ENCODE results near the gene CDC14B. TPM values are rescaled to one million over a fixed set of nuclear protein-coding genes. Genes with fewer than 3 reads are reported as not detected.
A peak's percentile ranks its signal among the peaks of the same experiment; 100 is the strongest.

The CDC14B gene
- total and polyA plus RNA-seq, 2 donors (not counting 1 experiment from before 2014, with no cell fraction given), result 2.8 to 8.5 TPM

GRCh38 chr9:96567203-96567700, 52.4 kb downstream of the CDC14B start:
- peak overlapping the region; percentile 96 for H3K9ac ChIP-seq (ENCODE audit: low read length)
- H3K36me3 ChIP-seq (replicated peaks in 1 of 2; ENCODE audit: control extremely low read depth in 1 of 2, control insufficient read depth in 1 of 2, extremely low read depth in 1 of 2, insufficient read depth in 2 of 2, low read length in 1 of 2), result no peaks in the 10 kb centered on the region
- Mint-ChIP-seq H3K4me1 (peaks cover 18% of the 10 kb centered on the region), H3K27me3 (peaks cover 13% of the 10 kb centered on the region), H3K9me3 (ENCODE audit: insufficient read depth) (no peaks in the 10 kb centered on the region), H3K27ac (peak overlapping the region; percentile 92), H3K4me3 (peak overlapping the region; percentile 92)
- ChIA-PET CTCF (interaction anchor here (1.0 to 4.4 kb wide), 8 partner anchors 11 to 250 kb away, joined by 3 to 33 read pairs (median 5); partner anchors contain the start of genes HABP4 and PRXL2C), POLR2A (interaction anchor here (0.5 to 1.4 kb wide), 6 partner anchors 87 to 240 kb away, joined by 3 to 5 read pairs (median 4); no protein-coding TSS in a partner anchor)
- H3K9me3 ChIP-seq (ENCODE audit: control extremely low read depth in 1 of 3, control insufficient read depth in 2 of 3, insufficient read depth in 1 of 3, low read length in 2 of 3), result no peaks in the 10 kb centered on the region
- WGBS (ENCODE audit: insufficient coverage), result under 1% methylated on average over 17 of the region's 20 CpGs
- H3K27me3 ChIP-seq (replicated peaks in 1 of 4; ENCODE audit: control extremely low read depth in 1 of 4, control insufficient read depth in 3 of 4, insufficient read depth in 4 of 4, low read length in 3 of 4), result no peaks in the 10 kb centered on the region
- peak overlapping the region; percentile 19 to 88 (median 74) for H3K4me3 ChIP-seq (ENCODE audit: control extremely low read depth in 1 of 5, extremely low read depth in 1 of 5, insufficient read depth in 1 of 5, low read depth in 2 of 5, low read length in 4 of 5)
- TF ChIP-seq CTCF (IDR thresholded peaks at IDR 0.05) (no peak), EZH2 (IDR thresholded peaks at IDR 0.05; ENCODE audit: borderline replicate concordance, insufficient read depth, low read depth, low read length, poor library complexity, severe bottlenecking) (no peak)
- intact Hi-C loops (cut with micrococcal nuclease), result loop anchor here (1.0 to 10.0 kb wide), 4 partner anchors 117 to 1130 kb away; partner anchors contain the start of genes HABP4, NCBP1, TSTD2 and XPA
- H2AFZ ChIP-seq (ENCODE audit: insufficient read depth, low read depth, low read length, poor library complexity, severe bottlenecking), result peak overlapping the region; percentile 97
- H4K20me1 ChIP-seq (ENCODE audit: control insufficient read depth, insufficient read depth, low read length, poor library complexity, severe bottlenecking), result no peaks in the 10 kb centered on the region
- ATAC-seq (ENCODE audit: low read depth) (peak; percentile 41), DNase-seq (no peak)
- H3K79me2 ChIP-seq (ENCODE audit: control insufficient read depth, insufficient read depth, low read length), result no peaks in the 10 kb centered on the region
- peaks cover 11 to 15% of the 10 kb centered on the region in 2 donors for H3K4me1 ChIP-seq (ENCODE audit: control insufficient read depth in 2 of 2, insufficient read depth in 2 of 2, low read length in 2 of 2)
- H3K27ac ChIP-seq (ENCODE audit: low read length in 2 of 2), result peak overlapping the region; percentile 84 to 94
- peak overlapping the region; percentile 96 for H3K4me2 ChIP-seq (replicated peaks; ENCODE audit: low read depth, low read length, poor library complexity, severe bottlenecking)

Data from B cell (primary cell).